Fibroblast of the conjunctiva (primary cell): ENCODE measurements around the gene NSG1.

ENCODE experiments used
- DNase-seq: peaks from one replicate; pipeline ENCODE4 v3.0.0-alpha.2; 2010; ENCODE audit warnings: low read depth

NSG1 gene

DNA sequence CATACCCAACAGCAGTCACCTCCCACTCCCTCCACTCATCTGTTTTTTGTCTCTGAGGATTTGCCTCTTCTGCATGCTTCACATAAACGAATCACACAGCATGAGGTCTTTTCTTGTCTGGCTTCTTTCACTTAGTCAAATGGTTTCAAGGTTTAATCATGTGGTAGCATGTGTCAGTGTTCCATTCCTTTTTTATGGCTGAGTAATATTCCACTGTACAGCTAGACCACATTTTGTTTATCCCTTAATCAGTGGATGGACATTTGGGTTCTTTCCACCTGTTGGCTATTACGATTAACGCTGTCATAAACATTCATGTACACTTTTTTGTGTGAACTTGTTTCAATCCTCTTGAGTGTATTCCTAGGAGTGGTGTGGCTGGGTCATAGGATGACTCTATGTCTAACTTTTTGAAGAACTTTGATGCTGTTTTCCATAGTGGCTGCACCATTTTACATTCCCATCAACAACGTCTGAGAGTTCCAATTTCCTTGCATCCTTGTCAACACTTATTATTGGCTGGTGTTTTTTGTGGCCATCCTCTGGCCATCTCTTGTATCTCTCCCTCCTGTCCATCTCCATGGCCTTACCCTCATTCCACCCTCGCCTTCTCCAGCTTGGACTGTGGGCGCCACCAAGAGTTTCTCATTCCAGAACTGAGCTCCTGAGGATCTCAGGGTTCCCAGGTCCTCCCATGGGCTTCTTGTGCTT, 12.4 kb upstream of the NSG1 start:
- DNase-seq: no peak

- no peak for DNase-seq
Measured at GRCh38 chr4:4376074-4376473, 10.8 kb upstream of the NSG1 start.

GRCh38 chr4:4377191-4377590, 9.7 kb upstream of the NSG1 start:
- no peak for DNase-seq

- no peak for DNase-seq
Measured at GRCh38 chr4:4377732-4378460, 9.0 kb upstream of the NSG1 start.

GRCh38 chr4:4379540-4380087, 7.3 kb upstream of the NSG1 start:
- DNase-seq: no peak

DNA sequence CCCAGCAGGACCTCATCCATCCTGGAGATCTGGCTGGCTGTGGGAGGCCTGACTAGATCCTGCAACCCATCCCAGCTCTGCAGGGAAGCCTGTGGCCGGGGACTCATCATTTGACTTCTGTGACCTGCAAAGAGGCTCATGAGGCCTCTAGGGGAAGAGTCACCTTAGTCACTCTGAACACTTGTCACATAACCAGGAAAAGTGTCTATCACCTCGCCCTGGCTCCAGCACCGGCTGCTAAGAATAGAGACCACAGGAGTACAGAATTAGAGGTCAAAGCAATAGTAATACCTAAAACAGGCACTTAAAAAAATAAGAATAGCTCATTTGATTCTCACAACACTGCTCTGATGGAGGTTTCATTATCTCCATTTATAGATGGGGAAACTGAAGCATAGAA, 3.8 kb upstream of the NSG1 start:
- no peak for DNase-seq

DNA sequence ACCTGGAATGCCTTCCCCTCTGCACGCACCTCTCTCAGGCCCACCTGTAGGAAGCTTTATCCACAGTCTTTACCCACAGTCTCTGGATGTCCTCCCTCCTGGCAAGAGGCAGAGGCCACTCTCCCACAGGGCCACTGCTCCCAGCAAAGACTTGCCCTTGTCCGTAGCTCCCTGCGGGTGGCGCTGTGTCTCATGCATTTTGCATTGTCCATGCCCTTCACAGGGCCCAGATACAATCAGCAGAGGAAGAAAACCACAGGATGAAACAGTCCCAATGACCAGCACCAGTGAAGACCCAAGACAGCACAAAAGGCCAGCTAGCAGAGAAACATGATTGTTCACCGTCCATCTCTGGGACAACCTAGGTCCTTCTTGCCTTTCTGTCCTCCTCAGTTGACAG, 2.1 kb upstream of the NSG1 start:
- no peak for DNase-seq

DNA sequence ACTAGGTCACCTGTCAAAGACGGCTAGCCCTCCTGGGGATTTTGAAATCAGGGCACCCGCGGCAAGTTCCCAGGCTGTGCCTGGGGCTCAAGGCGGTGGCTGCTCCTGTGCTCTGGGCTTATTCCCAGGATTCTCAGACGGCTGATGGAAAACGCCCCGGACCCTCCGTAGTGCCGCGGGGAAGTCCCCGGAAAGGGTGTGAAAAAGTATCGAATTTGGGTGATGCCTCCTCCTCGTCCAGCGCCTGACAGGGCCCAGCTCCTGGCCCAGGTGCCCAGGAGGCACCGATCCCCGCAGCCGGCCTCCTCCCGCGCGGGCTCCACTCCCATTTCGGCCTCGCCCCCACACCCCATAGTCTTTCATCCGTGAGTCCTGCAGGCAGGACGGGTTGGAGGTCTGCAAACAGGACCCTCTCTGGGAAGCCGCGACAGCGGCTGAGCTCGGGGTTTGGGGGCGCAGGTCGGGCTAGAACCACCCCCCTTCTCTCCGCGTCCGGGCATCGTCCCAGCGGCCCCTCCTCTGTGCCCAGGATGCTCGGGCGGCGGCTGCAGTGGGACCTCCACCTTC, 1.1 kb upstream of the NSG1 start:
- no peak for DNase-seq

DNA sequence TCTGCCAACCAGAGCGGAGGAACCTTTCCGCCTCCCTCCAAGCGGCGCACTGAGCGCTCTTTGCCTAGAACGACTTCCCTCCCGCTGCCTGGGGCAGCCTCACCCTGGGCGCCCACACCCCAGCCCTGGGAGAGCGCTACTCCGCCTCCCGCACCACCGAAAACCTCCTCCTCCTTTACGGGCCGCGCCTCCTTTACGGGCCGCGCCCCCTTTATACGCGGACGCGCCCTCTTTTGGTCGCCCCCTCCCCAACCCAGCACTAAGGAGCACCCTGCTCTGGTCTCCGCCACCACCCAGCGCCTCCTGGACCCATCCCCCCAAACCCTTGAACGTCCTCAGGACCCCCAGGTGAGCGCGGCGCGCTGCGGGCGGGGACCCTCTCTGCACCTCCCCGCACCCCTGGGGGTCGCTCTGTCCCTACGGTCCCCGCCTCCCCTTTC, 586 bp upstream of the NSG1 start:
- DNase-seq: no peak

- no peak for DNase-seq
Measured at GRCh38 chr4:4387531-4388310, 819 bp downstream of the NSG1 start.

DNA sequence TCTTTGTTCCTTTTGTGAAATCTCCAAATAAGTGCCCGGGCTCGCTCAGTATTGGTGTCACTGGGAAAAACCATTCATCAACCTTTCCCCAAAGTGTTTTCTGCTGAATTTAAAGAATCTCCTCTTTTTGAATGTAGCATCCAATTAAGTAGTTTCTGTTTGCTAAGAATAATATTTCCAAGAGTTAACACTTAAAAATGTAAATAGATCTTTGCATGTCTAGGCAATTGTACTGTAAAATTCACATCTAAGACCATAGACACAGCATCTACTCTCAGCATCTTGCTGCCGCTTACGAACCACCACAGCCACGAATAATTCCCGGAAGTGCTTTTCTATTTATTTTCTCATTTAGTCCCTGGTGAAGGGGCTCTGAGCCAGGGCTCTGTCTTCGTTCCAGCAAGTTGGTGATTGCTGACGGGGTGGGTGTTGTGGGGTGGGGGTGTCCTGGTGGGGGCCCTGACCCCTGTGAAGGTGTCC, 1.4 kb downstream of the NSG1 start:
- no peak for DNase-seq

DNA sequence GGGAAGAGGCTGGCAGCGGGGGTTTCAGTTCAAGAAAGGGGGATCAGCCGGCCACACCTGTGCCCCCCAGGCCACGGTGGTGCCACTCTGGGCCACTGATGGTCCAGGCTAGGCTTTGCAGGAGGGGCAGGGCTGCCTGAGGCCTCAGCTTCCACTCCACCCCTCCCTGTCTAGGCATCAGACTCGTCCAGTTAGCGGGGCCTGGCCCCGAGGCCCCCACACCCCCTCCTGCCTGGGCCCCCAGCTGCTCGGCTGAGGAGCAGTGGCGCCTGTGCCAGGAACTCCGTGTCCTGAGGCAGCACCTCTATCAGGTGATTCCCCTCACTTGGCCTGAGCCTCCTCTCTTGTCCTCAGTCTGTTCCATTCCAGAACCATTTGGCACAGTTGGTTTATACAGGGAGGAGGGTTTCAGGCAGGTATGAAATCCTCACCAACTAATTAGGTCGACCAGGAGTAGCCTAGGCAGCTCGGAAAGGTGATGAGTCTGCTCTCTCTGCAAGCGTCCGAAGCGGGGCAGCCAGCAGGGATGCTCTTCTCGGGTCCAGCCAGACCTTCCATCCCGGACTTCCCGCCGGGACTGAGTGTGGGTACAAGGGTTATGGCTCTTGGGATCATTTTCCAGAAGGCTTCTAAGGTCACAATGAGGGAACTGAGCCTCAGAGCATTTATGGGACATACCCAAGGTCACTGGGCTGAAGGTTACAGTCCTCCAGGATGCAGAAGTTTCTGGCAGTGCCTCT, 2.1 kb downstream of the NSG1 start:
- DNase-seq: no peak

DNA sequence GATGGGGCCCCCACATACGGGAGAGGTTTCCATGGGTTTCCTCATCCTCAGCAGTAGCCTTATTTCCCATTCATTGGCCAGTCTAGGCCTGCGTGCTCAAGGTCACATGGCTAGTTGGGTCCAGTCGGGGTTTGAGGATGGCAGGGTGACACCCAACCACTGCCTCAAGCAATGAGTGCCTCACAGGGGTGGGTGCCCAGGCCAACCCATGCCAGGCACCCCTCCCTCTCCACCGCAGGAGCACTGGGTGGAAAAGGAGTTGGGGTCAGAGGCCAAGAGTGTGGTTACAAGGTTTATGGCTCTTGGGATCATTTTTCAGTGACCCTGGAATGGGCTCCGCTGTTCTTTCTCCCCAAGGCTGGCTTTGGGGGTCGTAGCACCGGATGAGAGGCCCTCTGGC, 3.1 kb downstream of the NSG1 start:
- DNase-seq: no peak

- no peak for DNase-seq
Measured at GRCh38 chr4:4390515-4391240, 3.8 kb downstream of the NSG1 start.

DNA sequence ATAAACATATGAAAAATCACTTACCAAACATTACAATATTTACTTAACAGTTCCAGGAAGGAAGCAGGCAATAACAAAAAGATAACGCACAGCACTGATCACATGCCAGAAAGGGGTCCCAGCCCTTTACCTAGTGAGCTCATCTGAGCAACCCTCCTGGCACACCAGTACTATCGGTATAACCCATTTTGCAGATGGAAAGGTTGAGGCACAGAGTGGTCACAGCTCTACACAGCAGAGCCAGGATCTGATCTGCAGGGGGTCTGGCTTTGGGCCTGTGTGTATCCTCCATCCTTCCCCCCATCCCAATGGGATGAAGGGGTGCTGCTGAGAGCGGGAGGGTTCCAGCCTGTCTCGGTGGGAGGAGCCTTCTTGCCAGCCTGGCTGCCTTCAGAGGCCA, 5.0 kb downstream of the NSG1 start:
- no peak for DNase-seq

GRCh38 chr4:4392501-4393183, 5.7 kb downstream of the NSG1 start:
- no peak for DNase-seq

- no peak for DNase-seq
Measured at GRCh38 chr4:4394644-4395043, 7.7 kb downstream of the NSG1 start.

DNA sequence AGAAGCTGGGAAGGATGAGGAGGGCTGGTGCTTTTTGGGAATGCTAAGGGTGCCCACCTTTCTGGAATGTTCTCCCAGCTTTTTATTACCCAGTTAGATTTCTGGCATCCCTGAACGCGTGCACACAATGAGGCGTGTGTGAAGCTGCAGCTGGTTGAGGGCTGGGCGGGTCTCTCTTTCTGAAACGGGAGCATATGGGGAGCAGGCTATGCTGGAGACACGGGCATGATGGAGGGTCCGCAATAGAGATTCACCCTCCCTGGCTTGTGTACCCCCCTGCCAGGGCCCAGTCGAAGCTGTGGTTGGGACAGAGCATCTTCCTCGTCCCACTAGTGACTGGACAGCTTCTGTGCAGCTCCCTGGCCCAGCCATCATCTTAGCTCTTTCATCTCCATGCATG, 8.5 kb downstream of the NSG1 start:
- no peak for DNase-seq

DNA sequence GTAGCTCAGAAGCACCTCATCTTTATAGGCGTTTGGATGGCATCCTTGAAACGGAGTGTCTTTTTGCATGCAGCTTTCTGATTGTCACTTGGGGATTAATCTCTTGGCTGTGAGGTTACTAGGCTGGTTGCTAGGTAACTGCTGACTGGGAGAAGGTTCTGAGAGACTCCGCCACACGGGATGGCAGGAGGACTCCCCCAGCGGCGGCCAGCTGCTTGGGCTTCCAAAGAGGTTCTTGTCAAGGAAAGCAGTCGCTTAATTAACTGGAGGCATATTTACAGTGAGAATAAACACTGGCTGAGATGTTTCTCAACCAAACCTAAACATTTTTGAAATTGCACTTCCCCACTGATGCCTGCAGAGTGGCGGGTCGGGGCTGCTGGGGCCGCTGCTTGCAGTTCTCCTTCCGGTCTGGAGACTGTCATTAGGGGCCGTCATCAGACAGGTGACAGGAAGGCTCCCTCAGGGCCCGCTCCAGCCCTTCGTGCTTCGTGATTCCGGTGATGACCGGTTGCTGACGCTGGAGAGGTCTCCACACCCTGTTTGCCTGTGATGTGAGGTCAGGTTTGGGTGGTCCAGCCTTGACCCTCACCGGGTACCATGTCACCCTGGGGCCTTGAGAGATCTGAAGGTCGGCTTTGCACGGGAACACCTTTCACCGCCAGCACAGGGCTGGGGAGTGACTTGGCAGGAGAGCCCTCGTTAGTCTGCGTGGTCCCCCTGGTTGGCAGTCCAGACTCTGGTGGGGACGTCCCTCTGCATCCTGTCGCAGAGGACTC, 9.1 kb downstream of the NSG1 start:
- no peak for DNase-seq
